Neuronal stem cell (in vitro differentiated cells): Measurements from ENCODE around the gene XRCC3.

Experiments used
- DNase-seq: peaks from one replicate; pipeline ENCODE4 v3.0.0-alpha.2; 2013; ENCODE audit warnings: low spot score
- H2AFZ ChIP-seq: one replicate; pipeline ENCODE4 v1.6.1; 2013; ENCODE audit warnings: mild to moderate bottlenecking, low read length, inconsistent platforms
- H2AK5ac ChIP-seq: 2 replicates; pipeline ENCODE4 v1.6.1; 2013; ENCODE audit warnings: low read depth, mild to moderate bottlenecking, inconsistent platforms, low read length, moderate library complexity, mixed read lengths
- H2BK120ac ChIP-seq: 2 replicates; pipeline ENCODE4 v1.6.1; 2013; ENCODE audit warnings: low read depth, mild to moderate bottlenecking, inconsistent platforms, low read length, moderate library complexity, mixed read lengths
- H2BK12ac ChIP-seq: one replicate; pipeline ENCODE4 v1.6.1; 2013; ENCODE audit warnings: low read length, inconsistent platforms
- H2BK15ac ChIP-seq: 2 replicates; pipeline ENCODE4 v1.6.1; 2013; ENCODE audit warnings: mild to moderate bottlenecking, low read length, inconsistent platforms, mixed read lengths
- H2BK5ac ChIP-seq: one replicate; pipeline ENCODE4 v1.6.1; 2013; ENCODE audit warnings: inconsistent platforms, mild to moderate bottlenecking, low read length, moderate library complexity
- H3K14ac ChIP-seq: one replicate; pipeline ENCODE4 v1.6.1; 2013; ENCODE audit warnings: low read length, inconsistent platforms
- H3K18ac ChIP-seq: 2 replicates; pipeline ENCODE4 v1.6.1; 2013; ENCODE audit warnings: low read length, inconsistent platforms
- H3K23ac ChIP-seq: 2 replicates; pipeline ENCODE4 v1.6.1; 2013; ENCODE audit warnings: low read depth, mild to moderate bottlenecking, mixed read lengths, low read length, inconsistent platforms; ENCODE audit not compliant: poor library complexity
- H3K27ac ChIP-seq: replicated peaks from 3 replicates; pipeline ENCODE4 v1.5.1; 2013; ENCODE audit warnings: low read length, inconsistent platforms
- H3K27me3 ChIP-seq, 3 experiments: 2 replicates each; pipeline ENCODE4 v1.6.1; 2013; ENCODE audit warnings: low read length in 3 of 3, mild to moderate bottlenecking in 2 of 3, inconsistent platforms in 1 of 3, low read depth in 1 of 3, mixed read lengths in 1 of 3, moderate library complexity in 1 of 3; ENCODE audit not compliant: control insufficient read depth in 3 of 3, insufficient read depth in 3 of 3
- H3K36me3 ChIP-seq, 2 donors: replicated peaks in 1 of 2; 2 replicates each; pipeline ENCODE4 v1.6.1; 2013; ENCODE audit warnings: low read length in 2 of 2; ENCODE audit not compliant: control insufficient read depth in 2 of 2, insufficient read depth in 2 of 2
- H3K4ac ChIP-seq: 2 replicates; pipeline ENCODE4 v1.6.1; 2013; ENCODE audit warnings: inconsistent platforms, mild to moderate bottlenecking, low read length, moderate library complexity
- H3K4me1 ChIP-seq, 2 donors: 1 replicate in 1 of 2; 2 replicates in 1 of 2; pipeline ENCODE4 v1.6.1; 2013; ENCODE audit warnings: low read length in 2 of 2, low read depth in 1 of 2; ENCODE audit not compliant: control insufficient read depth in 2 of 2, insufficient read depth in 1 of 2
- H3K4me2 ChIP-seq: one replicate; pipeline ENCODE4 v1.6.1; 2013; ENCODE audit warnings: mild to moderate bottlenecking, low read length, inconsistent platforms; ENCODE audit not compliant: insufficient read depth, poor library complexity, severe bottlenecking
- H3K4me3 ChIP-seq, 2 donors: 2 replicates each; pipeline ENCODE4 v1.5.1; 2013; ENCODE audit warnings: low read length in 2 of 2, mild to moderate bottlenecking in 2 of 2, inconsistent platforms in 1 of 2, moderate library complexity in 1 of 2
- H3K79me1 ChIP-seq: one replicate; pipeline ENCODE4 v1.6.1; 2013; ENCODE audit warnings: low read depth, mild to moderate bottlenecking, inconsistent platforms, low read length, moderate library complexity
- H3K9ac ChIP-seq: one replicate; pipeline ENCODE4 v1.6.1; 2013; ENCODE audit warnings: mild to moderate bottlenecking, low read depth, low read length, inconsistent platforms; ENCODE audit not compliant: poor library complexity
- H3K9me3 ChIP-seq, 2 donors: replicated peaks in 1 of 2; 2 replicates each; pipeline versions ENCODE3 to v1.6.1; 2013; ENCODE audit warnings: low read length in 2 of 2, mild to moderate bottlenecking in 2 of 2, inconsistent platforms in 1 of 2, low read depth in 1 of 2, mixed read lengths in 1 of 2, moderate library complexity in 1 of 2; ENCODE audit not compliant: control insufficient read depth in 2 of 2, insufficient read depth in 1 of 2
- H4K8ac ChIP-seq: one replicate; pipeline ENCODE4 v1.6.1; 2013; ENCODE audit warnings: low read depth, mild to moderate bottlenecking, inconsistent platforms, low read length, moderate library complexity
- H4K91ac ChIP-seq: one replicate; pipeline ENCODE4 v1.6.1; 2013; ENCODE audit warnings: low read length, low read depth, mild to moderate bottlenecking, inconsistent platforms; ENCODE audit not compliant: poor library complexity
- WGBS, 2 donors: extraction: QIAGEN DNeasy Blood & Tissue Kit; methylation state at CpG; one replicate each; pipeline ENCODE4 v1.1.7; 2013; ENCODE audit warnings: missing lambda C conversion rate in 2 of 2, mixed read lengths in 1 of 2; ENCODE audit not compliant: insufficient read length in 2 of 2, insufficient replicate concordance in 1 of 2; ENCODE audit errors: extremely low coverage in 2 of 2; 5-methylcytosine and 5-hydroxymethylcytosine counted together

Gene XRCC3

DNA sequence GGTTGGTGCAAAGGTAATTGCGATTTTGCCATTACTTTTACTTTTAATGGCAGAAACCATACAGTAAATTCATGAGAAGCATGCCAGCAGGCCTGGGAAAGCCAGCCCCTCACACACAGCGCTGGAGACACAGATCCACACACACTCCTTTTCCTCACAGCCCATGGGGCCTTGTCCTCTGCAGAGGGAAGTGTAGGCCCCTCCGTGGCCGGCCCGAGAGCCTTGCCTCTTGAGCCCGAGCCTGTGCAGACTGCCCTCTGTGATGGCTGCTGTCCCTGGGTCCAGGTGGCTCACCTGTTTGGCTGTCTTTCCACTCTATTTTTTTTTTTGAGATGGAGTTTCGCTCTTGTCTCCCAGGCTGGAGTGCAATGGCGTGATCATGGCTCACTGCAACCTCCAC, 39.3 kb downstream of the XRCC3 start:
- Histone ChIP-seq H4K91ac (no peak overlapping the region), H2BK12ac (no peak overlapping the region), H3K23ac (no peak overlapping the region), H3K27me3 (no peaks in the 10 kb centered on the region), H4K8ac (no peak overlapping the region), H3K36me3 (peaks cover 50 to 99% of the 10 kb centered on the region in 2 donors), H3K27ac (no peak overlapping the region), H3K79me1 (peaks cover 1% of the 10 kb centered on the region), H3K4me3 (no peak overlapping the region), H3K9me3 (no peaks in the 10 kb centered on the region), H3K9ac (no peak overlapping the region), H2BK15ac (no peak overlapping the region), H2AK5ac (no peak overlapping the region), H3K4me2 (no peak overlapping the region), H2AFZ (no peak overlapping the region), H3K4me1 (no peaks in the 10 kb centered on the region), H2BK5ac (no peak overlapping the region), H3K14ac (no peak overlapping the region), H3K18ac (no peak overlapping the region), H2BK120ac (no peak overlapping the region), H3K4ac (no peak overlapping the region)
- DNase-seq: no peak
- no CpG with 5 or more reads among the region's 8 CpGs for WGBS, 2 donors

GRCh38 chr14:103671911-103672310, 43.3 kb downstream of the XRCC3 start:
- H3K23ac ChIP-seq: no peak overlapping the region
- no peaks in the 10 kb centered on the region for H3K4me1 ChIP-seq
- no peak overlapping the region for H2AFZ ChIP-seq
- no peak for DNase-seq
- WGBS, 2 donors: no CpG with 5 or more reads among the region's 4 CpGs
- no peak overlapping the region for H2BK120ac ChIP-seq
- peak overlapping the region in 1 of 2 donors; percentile 46 for H3K4me3 ChIP-seq
- H3K36me3 ChIP-seq: peaks cover 39 to 93% of the 10 kb centered on the region in 2 donors
- no peak overlapping the region for H3K27ac ChIP-seq
- H4K91ac ChIP-seq: no peak overlapping the region
- no peak overlapping the region for H3K4me2 ChIP-seq
- no peak overlapping the region for H2BK15ac ChIP-seq
- H4K8ac ChIP-seq: no peak overlapping the region
- H2BK5ac ChIP-seq: no peak overlapping the region
- H3K9me3 ChIP-seq: no peaks in the 10 kb centered on the region
- no peak overlapping the region for H2AK5ac ChIP-seq
- no peak overlapping the region for H3K4ac ChIP-seq
- H3K27me3 ChIP-seq: no peaks in the 10 kb centered on the region
- H3K18ac ChIP-seq: no peak overlapping the region
- peaks cover 2% of the 10 kb centered on the region for H3K79me1 ChIP-seq
- no peak overlapping the region for H3K14ac ChIP-seq
- no peak overlapping the region for H2BK12ac ChIP-seq
- no peak overlapping the region for H3K9ac ChIP-seq

DNA sequence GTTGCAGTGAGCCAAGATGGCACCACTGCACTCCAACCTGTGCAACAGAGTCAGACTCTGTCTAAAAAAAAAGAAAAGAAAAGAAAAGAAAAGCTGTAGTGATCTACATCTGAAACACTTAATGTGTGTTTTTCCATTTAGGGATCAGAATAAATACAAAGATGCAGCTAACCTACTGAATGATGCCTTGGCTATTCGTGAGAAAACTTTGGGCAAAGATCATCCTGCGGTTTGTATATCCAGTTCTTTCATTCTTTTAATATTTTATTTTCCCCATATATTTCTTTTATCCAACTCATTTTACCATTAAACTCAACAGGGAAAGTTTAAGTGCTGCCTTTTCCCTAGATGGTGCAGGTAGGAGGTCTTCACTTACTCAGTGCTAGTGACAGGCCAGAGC, 45.9 kb downstream of the XRCC3 start:
- H3K4me3 ChIP-seq: no peak overlapping the region
- no peak overlapping the region for H3K14ac ChIP-seq
- no peak overlapping the region for H4K91ac ChIP-seq
- no peaks in the 10 kb centered on the region for H3K4me1 ChIP-seq
- H3K27me3 ChIP-seq: no peaks in the 10 kb centered on the region
- no peak overlapping the region for H2AFZ ChIP-seq
- no peak overlapping the region for H3K4ac ChIP-seq
- H3K18ac ChIP-seq: no peak overlapping the region
- no peaks in the 10 kb centered on the region for H3K9me3 ChIP-seq
- WGBS, 2 donors: no CpG with 5 or more reads among the region's 2 CpGs
- no peak overlapping the region for H2BK12ac ChIP-seq
- peaks cover 2% of the 10 kb centered on the region for H3K79me1 ChIP-seq
- H3K9ac ChIP-seq: no peak overlapping the region
- H3K4me2 ChIP-seq: no peak overlapping the region
- no peak overlapping the region for H3K27ac ChIP-seq
- no peak overlapping the region for H2BK15ac ChIP-seq
- no peak overlapping the region for H2BK120ac ChIP-seq
- DNase-seq: no peak
- no peak overlapping the region for H3K23ac ChIP-seq
- no peak overlapping the region for H2BK5ac ChIP-seq
- no peak overlapping the region for H2AK5ac ChIP-seq
- no peak overlapping the region for H4K8ac ChIP-seq
- peaks cover 30 to 90% of the 10 kb centered on the region in 2 donors for H3K36me3 ChIP-seq

GRCh38 chr14:103668117-103668516, 47.1 kb downstream of the XRCC3 start:
- Histone ChIP-seq H2BK15ac (no peak overlapping the region), H3K4me3 (no peak overlapping the region), H3K79me1 (peaks cover 2% of the 10 kb centered on the region), H3K9ac (no peak overlapping the region), H3K4ac (no peak overlapping the region), H3K27ac (no peak overlapping the region), H2BK5ac (no peak overlapping the region), H2BK120ac (no peak overlapping the region), H2AK5ac (no peak overlapping the region), H3K4me1 (no peaks in the 10 kb centered on the region), H3K9me3 (no peaks in the 10 kb centered on the region), H3K36me3 (peaks cover 33 to 90% of the 10 kb centered on the region in 2 donors), H2AFZ (no peak overlapping the region), H3K27me3 (no peaks in the 10 kb centered on the region), H4K91ac (no peak overlapping the region), H3K4me2 (no peak overlapping the region), H3K18ac (no peak overlapping the region), H3K23ac (no peak overlapping the region), H3K14ac (peak overlapping the region; percentile 71), H2BK12ac (no peak overlapping the region), H4K8ac (peak overlapping the region; percentile 65)
- WGBS, 2 donors: no CpG with 5 or more reads among the region's 3 CpGs
- no peak for DNase-seq
